K562 (cell line): Measurements from ENCODE around the gene KIAA2012. TPM values are rescaled to one million over a fixed set of nuclear protein-coding genes. Genes with fewer than 3 reads are reported as not detected.

Source experiments
- ATAC-seq: fragments of 200-7000 bp; cut with Tn5 transposase; 3 replicates; pipeline ENCODE4 v1.9.1; 2020; ENCODE audit warnings: moderate library complexity
- BruUV-seq: library from RNA; stranded (reverse); fragments of 400-500 nt; replicated peaks from 2 replicates; lab custom pipeline; 2021; lab: Mats Ljungman, UMichigan
- CTCF ChIA-PET: fragments of 300-600 bp; formaldehyde crosslinking; extraction: SDS; loops from one replicate; lab custom pipeline; 2021; ENCODE audit warnings: low intra/inter-chr PET ratio; lab: Yijun Ruan, JAX
- POLR2A ChIA-PET: fragments of 300-600, 350-650 bp; sonication (Branson Sonifier 250); formaldehyde crosslinking; extraction: SDS; loops from one replicate; lab custom pipeline; 2021; ENCODE audit warnings: antibody characterized with exemption, inconsistent platforms; lab: Yijun Ruan, JAX
- DNase-seq, 4 experiments: peaks; one replicate each; pipeline versions ENCODE4 v3.0.0 to v3.0.0-alpha.2; 2011 to 2018; ENCODE audit warnings: low spot score in 3 of 4, mixed read lengths in 3 of 4; ENCODE audit errors: extremely low read depth in 1 of 4
- FAIRE-seq: peaks from 2 replicates; lab custom pipeline; 2011; peaks lifted over from hg19 to GRCh38; lab: Jason Lieb, UNC
- H2AFZ ChIP-seq: 2 replicates; pipeline ENCODE4 v1.6.0; 2011; ENCODE audit warnings: low read depth, low read length, control low read depth, inconsistent platforms
- H3K27ac ChIP-seq: fragments of 200-600 bp; 3 replicates; pipeline ENCODE4 v1.8.0; 2011; ENCODE audit warnings: low read depth, mild to moderate bottlenecking, control low read depth, inconsistent platforms, low read length, moderate library complexity, mixed read lengths; ENCODE audit errors: extremely low read depth
- H3K27me3 ChIP-seq, 2 experiments: fragments of 300-600 bp in 1 of 2; 2 replicates in 1 of 2; 3 replicates in 1 of 2; pipeline versions ENCODE4 v1.6.0 to v1.8.0; 2011; ENCODE audit warnings: inconsistent platforms in 2 of 2, low read length in 2 of 2, mild to moderate bottlenecking in 1 of 2, mixed read lengths in 1 of 2, moderate library complexity in 1 of 2; ENCODE audit not compliant: control insufficient read depth in 2 of 2, insufficient read depth in 2 of 2
- H3K36me3 ChIP-seq: fragments of 300-600 bp; 3 replicates; pipeline ENCODE4 v1.8.0; 2011; ENCODE audit warnings: mild to moderate bottlenecking, low read length, inconsistent platforms; ENCODE audit not compliant: control insufficient read depth, insufficient read depth
- H3K4me1 ChIP-seq, 2 experiments: fragments of 200-600 bp in 1 of 2; replicated peaks in 1 of 2; 2 replicates in 1 of 2; 3 replicates in 1 of 2; pipeline versions ENCODE4 v1.5.1 to v1.8.0; 2011; ENCODE audit warnings: inconsistent platforms in 2 of 2, low read length in 2 of 2, mild to moderate bottlenecking in 1 of 2, mixed read lengths in 1 of 2, moderate library complexity in 1 of 2; ENCODE audit not compliant: control insufficient read depth in 2 of 2, insufficient read depth in 2 of 2
- H3K4me2 ChIP-seq: 2 replicates; pipeline ENCODE4 v1.6.1; 2011; ENCODE audit warnings: low read length, control low read depth, inconsistent platforms, mixed read lengths; ENCODE audit not compliant: insufficient read depth
- H3K4me3 ChIP-seq: fragments of 200-600 bp; sonication (generic), shearing (Covaris generic); 2 replicates; pipeline ENCODE4 v1.5.1; 2016; ENCODE audit warnings: control low read depth, inconsistent platforms
- H3K79me2 ChIP-seq: fragments of 200-600 bp; 3 replicates; pipeline ENCODE4 v1.8.0; 2011; ENCODE audit warnings: low read length, inconsistent platforms; ENCODE audit not compliant: control insufficient read depth, insufficient read depth
- H3K9ac ChIP-seq, 2 experiments: 2 replicates each; pipeline versions ENCODE4 v1.6.0 to v1.6.1; 2011; ENCODE audit warnings: low read depth in 2 of 2, low read length in 2 of 2, control low read depth in 1 of 2, inconsistent platforms in 1 of 2, mild to moderate bottlenecking in 1 of 2, mixed read lengths in 1 of 2; ENCODE audit not compliant: insufficient read depth in 1 of 2
- H3K9me1 ChIP-seq: one replicate; pipeline ENCODE4 v1.6.0; 2011; ENCODE audit warnings: inconsistent platforms, mild to moderate bottlenecking, low read length, moderate library complexity; ENCODE audit not compliant: control insufficient read depth, insufficient read depth
- H3K9me3 ChIP-seq: replicated peaks from 2 replicates; pipeline ENCODE4 v1.5.1; 2011; ENCODE audit warnings: low read depth, low read length, inconsistent platforms; ENCODE audit not compliant: control insufficient read depth, insufficient read depth
- H4K20me1 ChIP-seq: replicated peaks from 2 replicates; pipeline ENCODE4 v1.6.1; 2011; ENCODE audit warnings: low read length, inconsistent platforms, mixed read lengths; ENCODE audit not compliant: control insufficient read depth, insufficient read depth
- CHD1 ChIP-seq: fragments of 200-600 bp; sonication (generic); IDR thresholded peaks from one replicate; pipeline ENCODE4 v1.6.1; 2012; ENCODE audit warnings: mild to moderate bottlenecking, moderate library complexity, low read length, inconsistent platforms
- DEAF1 ChIP-seq: fragments of 450-650 bp; formaldehyde crosslinking; IDR thresholded peaks from 2 replicates; pipeline ENCODE4 v1.4.0; 2020; ENCODE audit warnings: mild to moderate bottlenecking, moderate library complexity
- FOSL1 ChIP-seq: fragments of 200-800 bp; sonication (Bioruptor generic); conservative IDR thresholded peaks from 2 replicates; pipeline ENCODE4 v1.6.1; 2016; ENCODE audit warnings: missing genetic modification characterization, missing compliant biosample characterization
- HDAC2 ChIP-seq: fragments of 450-650 bp; IDR thresholded peaks from 2 replicates; pipeline ENCODE4 v1.6.1; 2016; ENCODE audit warnings: mild to moderate bottlenecking
- IRF2 ChIP-seq: sonication (generic); formaldehyde crosslinking; IDR thresholded peaks from 2 replicates; pipeline ENCODE4 v1.8.1; 2022; ENCODE audit warnings: mild to moderate bottlenecking, missing genetic modification reagents
- TBL1XR1 ChIP-seq, 2 experiments: IDR thresholded peaks; 2 replicates each; pipeline ENCODE4 v1.6.1; 2012; ENCODE audit warnings: improper control_type of control experiment in 2 of 2, low read length in 2 of 2, mild to moderate bottlenecking in 1 of 2
- TFE3 ChIP-seq: fragments of 450-650 bp; formaldehyde crosslinking; IDR thresholded peaks from 2 replicates; pipeline ENCODE4 v1.4.0; 2020; ENCODE audit warnings: mild to moderate bottlenecking, mixed read lengths
- USF1 ChIP-seq: sonication (generic); formaldehyde crosslinking; IDR thresholded peaks from 2 replicates; pipeline ENCODE4 v1.9.0; 2022; ENCODE audit warnings: mild to moderate bottlenecking, missing genetic modification reagents
- ZBTB26 ChIP-seq: fragments of 450-650 bp; formaldehyde crosslinking; IDR thresholded peaks from 2 replicates; pipeline ENCODE4 v1.4.0; 2022; ENCODE audit warnings: missing genetic modification characterization
- ZNF253 ChIP-seq: fragments of 250-450 bp; sonication (Bioruptor Pico); conservative IDR thresholded peaks from 2 replicates; pipeline ENCODE4 v1.6.1; 2021; ENCODE audit warnings: mild to moderate bottlenecking
- ZNF830 ChIP-seq: fragments of 250-450 bp; sonication (Bioruptor Pico); IDR thresholded peaks from 2 replicates; pipeline ENCODE4 v1.5.0; 2021; ENCODE audit warnings: mild to moderate bottlenecking
- WGBS: fragments of 100-300 bp; shearing (Covaris generic); methylation state at CpG from one replicate; pipeline ENCODE4 v1.1.6; 2016; ENCODE audit warnings: low coverage, mixed read lengths; ENCODE audit not compliant: insufficient coverage; ENCODE audit errors: missing lambda C conversion rate; 5-methylcytosine and 5-hydroxymethylcytosine counted together
- in situ Hi-C: fragments of 300-500 bp; cut with MboI; formaldehyde crosslinking; loops from 4 replicates; pipeline ENCODE4 v1.15.0; 2018; ENCODE audit warnings: inconsistent platforms, mixed read lengths
- intact Hi-C: fragments of 100-400 bp; cut with micrococcal nuclease; formaldehyde crosslinking; loops from 2 replicates; pipeline ENCODE4 v1.14.2; 2022
- polyA plus RNA-seq, 8 experiments: library from polyadenylated mRNA; depleted of rRNA in 4 of 8; stranded (reverse) in 5 of 8; unstranded in 3 of 8; fragments of >200 nt; fragmentation: Nextera tagmentation in 2 of 8; fragmentation: Illumina TruSeq in 1 of 8; extraction: Ambion mirVana in 2 of 8; extraction: Trizol in 1 of 8; gene quantifications; 2 replicates each; pipeline versions ENCODE4 v1.2.1 to v1.2.3, GENCODE V29; 2011 to 2014; ENCODE audit warnings: inconsistent platforms in 1 of 8, missing spikeins in 1 of 8
- total RNA-seq, 7 experiments: library from RNA; depleted of rRNA in 6 of 7; stranded (reverse); fragments of >200 nt in 6 of 7; fragmentation: Illumina TruSeq in 2 of 7; extraction: Trizol in 2 of 7; gene quantifications; 2 replicates each; pipeline versions ENCODE4 v1.2.1 to v1.2.3, GENCODE V29; 2011 to 2021; ENCODE audit warnings: low replicate concordance in 1 of 7

KIAA2012 gene
- total and polyA plus RNA-seq, 9 of the 15 experiments (the other 6 are each of a cell fraction or from before 2014, with no cell fraction given) = not detected

GRCh38 chr2:202098291-202098690, 25.2 kb downstream of the KIAA2012 start:
- Histone ChIP-seq H2AFZ (no peak overlapping the region), H3K27me3 (peaks cover 2 to 8% of the 10 kb centered on the region in 2 experiments; a peak in 1 of 5 replicates), H3K27ac (no peak overlapping the region), H4K20me1 (no peaks in the 10 kb centered on the region), H3K4me1 (no peaks in the 10 kb centered on the region), H3K9me3 (no peaks in the 10 kb centered on the region), H3K4me2 (no peak overlapping the region), H3K9ac (no peak overlapping the region), H3K36me3 (no peaks in the 10 kb centered on the region), H3K4me3 (no peak overlapping the region), H3K9me1 (no peaks in the 10 kb centered on the region), H3K79me2 (no peaks in the 10 kb centered on the region)
- ChIA-PET CTCF (no interaction called here), POLR2A (no interaction called here)
- TF ChIP-seq ZNF253 (no peak), CHD1 (no peak)
- intact Hi-C loops = no loop called here
- DNase-seq (no peak), FAIRE-seq (no peak), ATAC-seq (no peak)
- 0% methylated on average over 3 of the region's 3 CpGs for WGBS
- in situ Hi-C loops = no loop called here
- no TSS peak for BruUV-seq

GRCh38 chr2:202099515-202099914, 26.5 kb downstream of the KIAA2012 start:
- Histone ChIP-seq H3K4me3 (no peak overlapping the region), H3K9me3 (no peaks in the 10 kb centered on the region), H3K36me3 (no peaks in the 10 kb centered on the region), H3K9me1 (no peaks in the 10 kb centered on the region), H3K4me2 (no peak overlapping the region), H3K4me1 (no peaks in the 10 kb centered on the region), H2AFZ (no peak overlapping the region), H3K79me2 (no peaks in the 10 kb centered on the region), H3K27ac (no peak overlapping the region), H3K27me3 (peaks cover 2 to 8% of the 10 kb centered on the region in 2 experiments; a peak in 1 of 5 replicates), H3K9ac (no peak overlapping the region), H4K20me1 (no peaks in the 10 kb centered on the region)
- 1% methylated on average over 7 of the region's 7 CpGs for WGBS
- no peak for FAIRE-seq
- intact Hi-C loops (no loop called here), in situ Hi-C loops (no loop called here)
- no peak for ATAC-seq
- DNase-seq = no peak
- ChIA-PET POLR2A (interaction anchor here (1.1 kb wide), 1 partner anchor 9 kb away, joined by 3 read pairs; no protein-coding TSS in a partner anchor), CTCF (no interaction called here)
- BruUV-seq = no TSS peak
- TF ChIP-seq ZNF830 (CRISPR knock-in tag) = no peak
- TF ChIP-seq FOSL1 (tag) = no peak
- TF ChIP-seq HDAC2 = no peak
- TF ChIP-seq TBL1XR1 (IDR thresholded peaks at IDR 0.05; ENCODE audit: low read length in 2 of 2) = no peak
- TF ChIP-seq DEAF1 = no peak
- no peak for TF ChIP-seq TFE3 (CRISPR knock-in tag)
- no peak for TF ChIP-seq IRF2
- no peak for TF ChIP-seq USF1 (CRISPR knock-in tag)
- no peak for TF ChIP-seq ZBTB26
